Measurements from ENCODE around the gene NXPH3.

NXPH3 gene

GRCh38 chr17:49546546-49547535, 28.8 kb upstream of the NXPH3 start:
- Histone ChIP-seq H3K27ac (replicated peaks) (no peak overlapping the region), H3K27me3 (ENCODE audit: insufficient read depth, poor library complexity, severe bottlenecking) (no peaks in the 10 kb centered on the region), H3K4me3 (replicated peaks; ENCODE audit: insufficient read depth, low read length) (no peak overlapping the region)
- TF ChIP-seq POLR2AphosphoS5 (IDR thresholded peaks at IDR 0.05; ENCODE audit: low read depth): no peak
- TF ChIP-seq CTCF (IDR thresholded peaks at IDR 0.05; ENCODE audit: insufficient read depth, low read length): no peak
- TF ChIP-seq REST (IDR thresholded peaks at IDR 0.05; ENCODE audit: insufficient replicate concordance, low read depth): no peak
- no peak for TF ChIP-seq SPI1 (IDR thresholded peaks at IDR 0.05; ENCODE audit: borderline replicate concordance, low read depth)
- TF ChIP-seq GABPA (IDR thresholded peaks at IDR 0.05; ENCODE audit: low read depth): no peak
- DNase-seq (ENCODE audit: low read depth in 1 of 2, low spot score in 1 of 2): no peak

- no peak for TF ChIP-seq GABPA (IDR thresholded peaks at IDR 0.05; ENCODE audit: low read depth)
- no peak for TF ChIP-seq REST (IDR thresholded peaks at IDR 0.05; ENCODE audit: insufficient replicate concordance, low read depth)
- no peak for TF ChIP-seq SPI1 (IDR thresholded peaks at IDR 0.05; ENCODE audit: borderline replicate concordance, low read depth)
- no peak for TF ChIP-seq CTCF (IDR thresholded peaks at IDR 0.05; ENCODE audit: insufficient read depth, low read length)
- TF ChIP-seq POLR2AphosphoS5 (IDR thresholded peaks at IDR 0.05; ENCODE audit: low read depth): no peak
- no peaks in the 10 kb centered on the region for H3K27me3 ChIP-seq (ENCODE audit: insufficient read depth, poor library complexity, severe bottlenecking)
- H3K4me3 ChIP-seq (replicated peaks; ENCODE audit: insufficient read depth, low read length): no peak overlapping the region
- DNase-seq (ENCODE audit: low read depth in 1 of 2, low spot score in 1 of 2): no peak
- H3K27ac ChIP-seq (replicated peaks): no peak overlapping the region
Observed at GRCh38 chr17:49547566-49547965, 28.1 kb upstream of the NXPH3 start.

- DNase-seq (ENCODE audit: low read depth in 1 of 2, low spot score in 1 of 2): no peak
- Histone ChIP-seq H3K27me3 (ENCODE audit: insufficient read depth, poor library complexity, severe bottlenecking) (no peaks in the 10 kb centered on the region), H3K27ac (replicated peaks) (no peak overlapping the region), H3K4me3 (replicated peaks; ENCODE audit: insufficient read depth, low read length) (no peak overlapping the region)
- TF ChIP-seq CTCF (IDR thresholded peaks at IDR 0.05; ENCODE audit: insufficient read depth, low read length) (no peak), GABPA (IDR thresholded peaks at IDR 0.05; ENCODE audit: low read depth) (no peak), REST (IDR thresholded peaks at IDR 0.05; ENCODE audit: insufficient replicate concordance, low read depth) (no peak), SPI1 (IDR thresholded peaks at IDR 0.05; ENCODE audit: borderline replicate concordance, low read depth) (no peak), POLR2AphosphoS5 (IDR thresholded peaks at IDR 0.05; ENCODE audit: low read depth) (no peak)
Observed at GRCh38 chr17:49548051-49548505, 27.6 kb upstream of the NXPH3 start.

Measured in HL-60 (cell line).